Measurements from ENCODE around the gene AHRR.

The AHRR gene

DNA sequence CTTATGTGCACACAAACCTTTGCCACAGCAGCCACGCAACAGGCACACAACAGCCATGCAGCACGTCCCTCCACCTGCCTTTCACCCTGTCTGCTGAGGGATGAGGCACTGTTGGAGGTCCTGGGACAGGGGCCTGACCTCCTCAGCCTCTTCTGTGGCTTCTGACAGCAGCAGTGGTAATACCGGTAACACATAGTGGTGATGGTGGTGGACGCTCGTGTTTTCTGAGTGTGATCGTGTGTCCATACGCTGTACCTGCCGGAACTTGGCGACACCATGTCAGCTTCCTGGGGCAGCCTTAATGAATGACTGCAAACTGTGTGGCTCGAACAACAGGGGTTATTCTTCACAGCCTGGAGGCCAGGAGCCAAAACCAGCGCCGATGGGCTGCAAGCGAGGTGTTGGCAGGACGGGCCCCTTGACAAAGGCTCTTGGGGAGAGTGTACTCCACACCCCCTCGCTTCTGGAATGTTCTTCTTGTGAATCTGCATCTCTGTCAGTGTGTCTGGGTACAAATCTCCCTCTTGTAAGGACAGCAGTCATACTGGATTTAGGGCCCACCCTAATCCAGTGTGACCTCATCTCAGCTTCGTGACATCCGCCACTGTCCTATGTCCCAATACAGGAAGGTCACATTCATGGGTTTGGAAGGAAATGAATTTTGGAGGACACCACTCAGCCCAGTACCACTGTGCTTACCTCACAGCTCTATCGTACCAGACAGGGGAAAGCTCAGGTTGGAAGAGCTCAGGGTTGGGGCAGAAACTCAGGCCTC is 66.2 kb downstream of the AHRR start:
- TF ChIP-seq, protein P1, sequence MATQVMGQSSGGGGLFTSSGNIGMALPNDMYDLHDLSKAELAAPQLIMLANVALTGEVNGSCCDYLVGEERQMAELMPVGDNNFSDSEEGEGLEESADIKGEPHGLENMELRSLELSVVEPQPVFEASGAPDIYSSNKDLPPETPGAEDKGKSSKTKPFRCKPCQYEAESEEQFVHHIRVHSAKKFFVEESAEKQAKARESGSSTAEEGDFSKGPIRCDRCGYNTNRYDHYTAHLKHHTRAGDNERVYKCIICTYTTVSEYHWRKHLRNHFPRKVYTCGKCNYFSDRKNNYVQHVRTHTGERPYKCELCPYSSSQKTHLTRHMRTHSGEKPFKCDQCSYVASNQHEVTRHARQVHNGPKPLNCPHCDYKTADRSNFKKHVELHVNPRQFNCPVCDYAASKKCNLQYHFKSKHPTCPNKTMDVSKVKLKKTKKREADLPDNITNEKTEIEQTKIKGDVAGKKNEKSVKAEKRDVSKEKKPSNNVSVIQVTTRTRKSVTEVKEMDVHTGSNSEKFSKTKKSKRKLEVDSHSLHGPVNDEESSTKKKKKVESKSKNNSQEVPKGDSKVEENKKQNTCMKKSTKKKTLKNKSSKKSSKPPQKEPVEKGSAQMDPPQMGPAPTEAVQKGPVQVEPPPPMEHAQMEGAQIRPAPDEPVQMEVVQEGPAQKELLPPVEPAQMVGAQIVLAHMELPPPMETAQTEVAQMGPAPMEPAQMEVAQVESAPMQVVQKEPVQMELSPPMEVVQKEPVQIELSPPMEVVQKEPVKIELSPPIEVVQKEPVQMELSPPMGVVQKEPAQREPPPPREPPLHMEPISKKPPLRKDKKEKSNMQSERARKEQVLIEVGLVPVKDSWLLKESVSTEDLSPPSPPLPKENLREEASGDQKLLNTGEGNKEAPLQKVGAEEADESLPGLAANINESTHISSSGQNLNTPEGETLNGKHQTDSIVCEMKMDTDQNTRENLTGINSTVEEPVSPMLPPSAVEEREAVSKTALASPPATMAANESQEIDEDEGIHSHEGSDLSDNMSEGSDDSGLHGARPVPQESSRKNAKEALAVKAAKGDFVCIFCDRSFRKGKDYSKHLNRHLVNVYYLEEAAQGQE (IDR thresholded peaks at IDR 0.05; ENCODE audit: insufficient read depth in 1 of 2, low read depth in 2 of 2, low read length in 2 of 2): no peak
- no peak for TF ChIP-seq TAF1 (IDR thresholded peaks at IDR 0.05; ENCODE audit: borderline replicate concordance, insufficient read depth, low read length)
- no peak for TF ChIP-seq FOXP2 (optimal IDR thresholded peaks at IDR 0.05; ENCODE audit: borderline replicate concordance, extremely low read depth, extremely low read length, insufficient read depth)
- TF ChIP-seq SIN3A (IDR thresholded peaks at IDR 0.05; ENCODE audit: borderline replicate concordance, insufficient read depth, low read length): no peak
- no peak for TF ChIP-seq POLR2AphosphoS5 (IDR thresholded peaks at IDR 0.05; ENCODE audit: low read depth, low read length)

DNA sequence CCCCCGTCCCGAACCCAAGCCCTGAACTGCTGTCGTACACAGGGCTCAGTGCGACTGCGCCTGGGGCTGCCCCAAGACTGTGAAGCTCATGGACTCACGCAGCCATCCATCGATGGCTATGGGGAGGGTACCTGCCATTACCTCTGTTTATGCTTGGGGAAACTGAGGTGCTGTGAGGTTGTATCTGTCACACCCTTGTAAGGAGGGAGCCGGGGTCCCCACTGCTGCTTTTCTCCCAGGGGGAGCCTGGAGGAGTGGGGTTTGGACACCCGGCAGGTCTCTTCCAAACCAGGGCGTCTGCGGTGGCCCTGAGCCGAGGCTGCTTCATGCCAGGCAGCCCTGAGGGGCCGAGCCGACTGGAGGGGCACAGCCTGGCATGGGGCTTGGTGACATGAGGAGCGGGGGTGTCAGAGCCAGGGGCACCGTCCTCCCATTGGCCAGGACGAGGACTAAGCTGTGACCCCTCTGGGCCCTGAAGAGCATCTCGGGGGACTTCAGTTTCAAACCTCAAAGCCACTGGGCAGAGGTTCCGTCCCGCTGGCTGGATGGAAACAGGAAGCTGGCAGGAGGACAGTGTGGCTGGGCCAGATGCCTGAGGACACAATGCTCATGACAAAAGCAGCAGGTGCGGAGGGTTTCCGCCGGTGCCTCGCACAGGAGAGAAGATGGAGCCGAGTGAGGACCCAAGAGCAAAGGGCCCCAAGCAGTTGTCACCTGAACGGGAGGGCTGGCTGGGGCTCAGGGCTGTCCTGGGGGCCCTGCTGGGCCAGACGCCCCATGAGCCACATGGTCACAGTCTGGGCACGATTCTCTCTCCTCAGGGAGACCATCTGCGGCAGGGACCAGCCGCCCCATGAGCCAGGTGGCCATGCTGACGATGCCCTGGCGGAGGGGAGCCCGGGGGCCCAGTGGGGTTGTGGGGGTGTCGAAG is 67.0 kb downstream of the AHRR start:
- no peak for TF ChIP-seq TAF1 (IDR thresholded peaks at IDR 0.05; ENCODE audit: borderline replicate concordance, insufficient read depth, low read length)
- TF ChIP-seq, protein P1 (IDR thresholded peaks at IDR 0.05; ENCODE audit: insufficient read depth in 1 of 2, low read depth in 2 of 2, low read length in 2 of 2): no peak
- TF ChIP-seq SIN3A (IDR thresholded peaks at IDR 0.05; ENCODE audit: borderline replicate concordance, insufficient read depth, low read length): no peak
- no peak for TF ChIP-seq POLR2AphosphoS5 (IDR thresholded peaks at IDR 0.05; ENCODE audit: low read depth, low read length)
- no peak for TF ChIP-seq FOXP2 (optimal IDR thresholded peaks at IDR 0.05; ENCODE audit: borderline replicate concordance, extremely low read depth, extremely low read length, insufficient read depth)

- no peak for TF ChIP-seq POLR2AphosphoS5 (IDR thresholded peaks at IDR 0.05; ENCODE audit: low read depth, low read length)
- no peak for TF ChIP-seq TAF1 (IDR thresholded peaks at IDR 0.05; ENCODE audit: borderline replicate concordance, insufficient read depth, low read length)
- no peak for TF ChIP-seq SIN3A (IDR thresholded peaks at IDR 0.05; ENCODE audit: borderline replicate concordance, insufficient read depth, low read length)
- TF ChIP-seq, protein P1 (IDR thresholded peaks at IDR 0.05; ENCODE audit: insufficient read depth in 1 of 2, low read depth in 2 of 2, low read length in 2 of 2): no peak
- no peak for TF ChIP-seq FOXP2 (optimal IDR thresholded peaks at IDR 0.05; ENCODE audit: borderline replicate concordance, extremely low read depth, extremely low read length, insufficient read depth)
Measured at GRCh38 chr5:389197-389821, 67.8 kb downstream of the AHRR start.

GRCh38 chr5:389891-390622 is 68.5 kb downstream of the AHRR start:
- TF ChIP-seq, protein P1 (IDR thresholded peaks at IDR 0.05; ENCODE audit: insufficient read depth in 1 of 2, low read depth in 2 of 2, low read length in 2 of 2): no peak
- TF ChIP-seq SIN3A (IDR thresholded peaks at IDR 0.05; ENCODE audit: borderline replicate concordance, insufficient read depth, low read length) (no peak), POLR2AphosphoS5 (IDR thresholded peaks at IDR 0.05; ENCODE audit: low read depth, low read length) (no peak), TAF1 (IDR thresholded peaks at IDR 0.05; ENCODE audit: borderline replicate concordance, insufficient read depth, low read length) (no peak), FOXP2 (optimal IDR thresholded peaks at IDR 0.05; ENCODE audit: borderline replicate concordance, extremely low read depth, extremely low read length, insufficient read depth) (no peak)

All from PFSK-1 (cell line).